HG03354 (cell line): ENCODE data around the gene OR11H6.
"Not testable (repeated sequence)": the region's sequence is repeated elsewhere in the genome, so short reads cannot be mapped to it uniquely, and the experiment has no call there.

Experiments used
- ATAC-seq: cut with Tn5 transposase; IDR thresholded peaks from one replicate; pipeline ENCODE4 v1.9.1; 2021; ENCODE audit warnings: mild to moderate bottlenecking; ENCODE audit not compliant: unreplicated experiment, poor library complexity, severe bottlenecking

Gene OR11H6

DNA sequence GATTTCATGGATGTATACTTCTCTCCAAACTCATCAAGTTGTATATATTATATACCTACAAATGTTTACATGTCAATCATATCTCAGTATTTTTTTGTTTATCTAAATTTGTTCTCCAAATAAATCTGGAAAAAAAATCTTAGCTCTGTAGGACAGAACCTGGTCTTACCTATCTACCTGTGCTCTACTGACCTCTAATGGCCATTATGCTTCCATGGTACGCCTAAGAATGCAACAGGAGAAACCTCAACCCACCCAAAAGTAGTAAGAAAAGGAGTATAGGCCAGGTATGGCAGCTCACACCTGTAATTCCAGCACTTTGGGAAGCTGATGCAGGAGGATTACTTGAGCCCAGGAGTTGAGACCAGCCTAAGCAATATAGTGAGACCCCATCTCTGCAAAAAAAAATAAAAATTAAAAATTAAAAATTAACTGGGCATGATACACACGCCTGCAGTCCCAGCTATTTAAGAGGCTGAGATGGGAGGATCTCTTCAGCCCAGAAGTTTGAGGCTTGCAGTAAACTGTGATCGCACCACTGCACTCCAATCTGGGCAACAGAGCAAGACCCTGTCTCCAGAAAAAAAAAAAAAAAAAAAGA, 24.2 kb downstream of the OR11H6 start:
- no peak for ATAC-seq

DNA sequence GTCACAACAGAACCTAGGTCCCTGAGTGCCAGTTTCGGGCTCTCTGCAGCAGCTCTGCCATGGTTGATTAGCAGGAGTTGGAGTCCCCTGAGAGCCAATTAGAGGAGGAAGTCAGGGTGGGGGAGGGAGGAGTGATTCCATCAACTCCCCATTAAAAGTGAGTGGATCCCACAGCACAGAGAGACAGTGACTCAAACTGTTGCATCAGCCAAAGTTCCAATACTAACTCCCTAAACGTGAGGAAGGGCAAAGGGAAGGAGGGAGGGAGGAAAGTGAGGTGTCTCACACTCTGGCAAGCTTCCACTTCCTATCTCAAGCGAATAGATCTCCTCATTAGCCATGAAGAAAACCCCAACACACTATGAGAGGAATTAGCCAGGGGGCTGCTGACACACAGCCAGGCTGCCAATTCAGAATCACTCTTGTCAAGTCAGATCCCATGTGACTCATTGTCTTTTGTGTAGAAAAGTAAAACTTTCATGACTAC, 39.2 kb downstream of the OR11H6 start:
- ATAC-seq, result no peak

DNA sequence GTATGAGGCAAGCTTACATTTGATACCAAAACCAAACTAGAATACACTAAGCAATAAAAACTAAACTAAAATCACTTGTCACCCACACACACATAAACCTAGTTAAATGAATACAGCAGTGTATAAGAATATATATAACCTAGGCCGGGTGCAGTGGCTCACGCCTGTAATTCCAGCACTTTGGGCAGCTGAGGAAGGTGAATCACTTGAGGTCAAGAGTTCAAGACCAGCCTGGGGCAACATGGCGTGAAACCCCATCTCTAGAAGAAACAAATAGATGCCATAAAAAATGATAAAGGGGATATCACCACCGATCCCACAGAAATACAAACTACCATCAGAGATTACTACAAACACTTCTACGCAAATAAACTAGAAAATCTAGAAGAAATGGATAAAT, 40.9 kb downstream of the OR11H6 start:
- ATAC-seq, result not testable (repeated sequence)

DNA sequence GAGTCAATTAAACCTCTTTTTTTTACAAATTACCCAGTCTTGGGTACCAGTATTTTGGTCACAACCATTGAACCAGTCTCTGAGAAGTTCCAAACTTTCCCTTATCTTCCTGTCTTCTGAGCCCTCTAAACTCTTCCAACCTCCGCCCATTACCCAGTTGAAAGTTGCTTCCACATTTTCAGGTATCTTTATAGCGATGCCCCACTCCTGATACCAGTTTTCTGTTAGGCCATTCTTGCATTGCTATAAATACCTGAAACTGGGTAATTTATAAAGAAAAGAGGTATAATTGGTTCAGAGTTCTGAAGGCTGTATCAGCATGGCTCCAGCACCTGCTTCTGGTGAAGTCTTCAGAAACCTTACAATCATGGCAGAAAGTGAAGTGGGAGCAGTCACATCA, 50.6 kb downstream of the OR11H6 start:
- ATAC-seq, result no peak
